Activated CD8-positive, alpha-beta memory T cell treated with anti-CD3 and anti-CD28 coated beads, Interleukin-2, amount 50 U/mL, for 4 hours (primary cell): ENCODE results near the gene PIK3CB.
"Not testable (repeated sequence)": the region's sequence is repeated elsewhere in the genome, so short reads cannot be mapped to it uniquely, and the experiment has no call there.

Source experiments
- DNase-seq: peaks from one replicate; pipeline ENCODE4 v3.0.0-alpha.2; 2020

PIK3CB gene

GRCh38 chr3:138834596-138835396 is at the start of gene PIK3CB:
Gene PIK3CB (minus strand): TSS chr3:138834928. CDS start chr3:138759343, 75,585 bp downstream.
- DNase-seq, result peak; percentile 88

DNA sequence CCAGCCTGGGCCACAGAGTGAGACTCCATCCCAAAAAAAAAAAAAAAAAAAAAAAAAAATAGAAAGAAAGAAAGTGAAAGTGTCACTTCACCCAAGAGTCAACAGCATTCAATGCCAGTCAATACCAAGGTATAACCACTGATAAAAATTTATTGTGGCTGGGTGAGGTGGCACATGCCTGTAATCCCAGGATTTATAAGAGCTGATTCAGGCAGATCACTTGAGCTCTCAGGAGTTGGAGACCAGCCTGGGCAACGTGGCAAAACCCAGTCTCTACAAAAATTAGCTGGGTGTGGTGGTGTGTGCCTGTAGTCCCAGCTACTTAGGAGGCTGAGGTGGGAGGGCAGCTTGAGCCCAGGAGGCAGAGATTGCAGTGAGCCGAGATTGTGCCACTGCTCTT is 46.5 kb upstream of the PIK3CB start:
- DNase-seq, result no peak

DNA sequence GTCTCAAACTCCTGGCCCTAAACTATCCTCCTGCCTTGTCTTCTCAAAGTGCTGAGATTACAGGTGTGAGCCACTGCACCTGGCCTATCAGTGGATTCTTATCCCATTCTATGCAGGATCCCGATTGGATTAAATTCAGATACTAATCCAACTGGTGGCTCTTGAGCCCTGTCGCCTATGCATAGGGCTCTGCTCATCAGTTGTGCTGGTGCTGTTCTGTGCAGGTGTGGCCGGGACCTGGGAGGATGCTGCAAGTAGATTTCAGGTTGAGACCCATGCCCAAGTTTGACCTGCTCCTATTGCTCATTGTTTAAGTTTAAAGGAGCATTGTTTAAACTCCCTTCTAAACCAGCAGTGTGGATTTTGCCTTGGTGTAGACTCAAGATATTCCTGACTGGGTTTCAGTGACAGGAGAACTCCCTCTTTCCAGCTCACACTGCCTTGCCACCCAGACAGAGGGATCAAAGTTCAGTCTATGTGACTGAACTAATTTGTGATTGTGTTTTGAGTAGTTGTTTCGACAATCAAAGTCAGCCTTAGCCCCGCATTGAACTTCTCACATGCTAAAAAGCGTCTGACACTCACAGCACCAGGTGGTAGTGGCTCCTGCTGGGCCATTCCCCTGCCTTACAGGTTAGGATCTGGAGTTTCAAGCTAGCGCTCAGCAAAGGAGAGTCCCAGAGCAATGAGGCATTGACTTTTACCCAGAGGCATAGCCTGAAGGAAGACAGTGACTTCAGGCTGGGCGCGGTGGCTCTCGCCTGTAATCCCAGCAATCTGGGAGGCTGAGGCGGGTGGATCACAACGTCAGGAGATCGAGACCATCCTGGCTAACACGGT is 45.0 kb upstream of the PIK3CB start:
- DNase-seq, result no peak

- no peak for DNase-seq
Observed at GRCh38 chr3:138877226-138877625, 42.5 kb upstream of the PIK3CB start.

GRCh38 chr3:138875754-138876664 is 41.3 kb upstream of the PIK3CB start:
- DNase-seq, result no peak

DNA sequence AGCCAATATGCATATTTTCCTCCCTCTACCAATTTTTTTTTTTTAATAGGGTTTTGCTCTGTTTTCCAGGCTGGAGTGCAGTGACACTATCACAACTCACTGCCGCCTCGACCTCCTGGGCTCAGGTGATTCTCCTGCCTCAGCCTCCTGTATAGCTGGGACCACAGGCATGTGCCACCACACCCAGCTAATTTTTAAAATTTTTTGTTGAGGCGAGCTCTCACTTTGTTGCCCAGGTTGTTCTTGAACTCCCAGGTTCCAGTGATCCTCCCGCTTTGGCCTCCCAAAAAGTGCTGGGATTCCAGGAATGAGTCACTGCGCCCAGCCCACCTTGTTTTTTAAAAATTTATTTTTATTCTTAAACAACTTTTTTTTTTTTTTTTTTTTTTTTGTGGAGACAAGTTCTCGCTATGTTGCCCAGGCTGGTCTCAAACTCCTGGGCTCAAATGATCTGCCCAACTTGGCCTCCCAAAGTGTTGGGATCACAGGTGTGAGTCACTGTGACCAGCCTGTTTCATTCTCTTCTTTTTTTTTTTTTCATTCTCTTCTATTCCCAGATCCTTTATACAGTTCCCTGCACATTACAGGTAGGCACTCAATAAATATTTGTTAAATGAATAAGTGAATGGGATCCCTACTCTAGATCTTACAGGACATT is 40.5 kb upstream of the PIK3CB start:
- DNase-seq, result no peak

DNA sequence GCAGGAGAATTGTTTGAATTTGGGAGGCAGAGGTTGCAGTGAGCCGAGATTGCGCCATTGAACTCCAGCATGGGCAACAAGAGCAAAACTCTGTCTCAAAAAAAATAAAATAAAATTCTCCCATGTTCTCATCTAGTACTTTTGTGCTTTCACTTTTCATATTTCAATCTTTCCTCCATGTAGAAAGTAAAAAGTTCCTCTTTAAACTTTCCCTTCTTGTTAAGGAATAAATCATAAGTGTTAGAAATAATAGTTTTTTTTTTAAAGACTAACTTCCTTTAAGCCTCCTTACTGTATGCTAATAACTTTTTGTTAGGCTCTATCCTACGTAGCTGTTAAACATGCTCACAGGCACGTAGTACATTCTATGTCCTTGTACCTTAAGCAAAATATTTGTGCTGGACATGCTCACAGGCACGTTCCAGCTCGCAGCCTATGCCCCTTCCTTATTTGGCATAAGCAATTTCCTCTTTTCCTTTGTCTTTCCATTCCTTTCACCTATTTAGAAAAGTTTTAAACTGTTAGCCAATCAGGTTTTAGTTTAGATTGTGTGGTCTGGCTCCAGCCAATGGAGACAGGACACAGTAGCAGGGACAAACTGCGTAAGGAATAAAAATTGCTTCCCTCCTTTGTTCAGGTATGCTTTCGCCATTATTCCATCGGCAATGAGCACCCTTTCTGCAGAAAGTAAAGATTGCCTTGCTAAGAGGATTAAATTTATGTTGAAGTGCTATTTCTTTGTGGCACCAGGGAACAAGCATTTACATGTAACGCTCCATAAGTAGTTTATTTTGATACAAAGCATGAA is 38.9 kb upstream of the PIK3CB start:
- no peak for DNase-seq

- DNase-seq, result no peak
Observed at GRCh38 chr3:138872632-138873031, 37.9 kb upstream of the PIK3CB start.

- no peak for DNase-seq
Observed at GRCh38 chr3:138867996-138868395, 33.3 kb upstream of the PIK3CB start.

DNA sequence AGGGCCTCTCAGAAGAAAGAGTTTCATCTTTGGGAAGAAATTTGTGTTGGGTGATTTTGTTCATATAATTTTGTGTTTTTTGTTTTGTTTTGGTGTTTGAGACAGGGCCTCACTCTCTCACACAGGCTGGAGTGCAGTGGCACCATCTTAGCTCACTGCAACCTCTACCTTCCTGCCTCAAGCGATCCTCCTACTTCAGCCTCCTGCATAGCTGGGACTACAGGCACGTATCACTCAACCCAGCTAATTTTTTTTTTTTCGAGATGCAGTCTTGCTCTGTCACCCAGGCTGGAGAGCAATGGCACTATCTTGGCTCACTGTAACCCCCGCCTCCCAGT is 29.0 kb upstream of the PIK3CB start:
- DNase-seq, result no peak

- no peak for DNase-seq
Observed at GRCh38 chr3:138862924-138863775, 28.4 kb upstream of the PIK3CB start.

- DNase-seq, result no peak
Observed at GRCh38 chr3:138862531-138862923, 27.8 kb upstream of the PIK3CB start.

GRCh38 chr3:138861798-138862197 is 27.1 kb upstream of the PIK3CB start:
- DNase-seq, result no peak

DNA sequence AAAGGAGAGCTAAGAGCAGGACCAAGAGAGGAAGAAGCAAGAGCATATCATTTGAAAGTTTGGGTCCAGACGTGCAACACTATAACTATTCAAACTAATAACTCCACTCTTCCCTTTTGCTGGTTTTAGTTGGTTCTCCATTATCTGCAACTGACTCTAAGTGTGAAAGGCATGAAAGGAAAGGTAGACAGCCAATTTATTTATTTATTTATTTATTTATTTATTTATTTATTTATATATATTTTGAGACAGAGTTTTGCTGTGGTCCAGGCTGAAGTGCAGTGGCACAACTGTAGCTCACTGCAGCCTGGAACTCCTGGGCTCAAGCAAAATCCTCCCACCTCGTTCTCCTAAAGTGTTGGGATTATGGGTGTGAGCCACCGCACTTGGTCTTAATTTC is 22.1 kb upstream of the PIK3CB start:
- no peak for DNase-seq

GRCh38 chr3:138854940-138855339 is 20.2 kb upstream of the PIK3CB start:
- no peak for DNase-seq

DNA sequence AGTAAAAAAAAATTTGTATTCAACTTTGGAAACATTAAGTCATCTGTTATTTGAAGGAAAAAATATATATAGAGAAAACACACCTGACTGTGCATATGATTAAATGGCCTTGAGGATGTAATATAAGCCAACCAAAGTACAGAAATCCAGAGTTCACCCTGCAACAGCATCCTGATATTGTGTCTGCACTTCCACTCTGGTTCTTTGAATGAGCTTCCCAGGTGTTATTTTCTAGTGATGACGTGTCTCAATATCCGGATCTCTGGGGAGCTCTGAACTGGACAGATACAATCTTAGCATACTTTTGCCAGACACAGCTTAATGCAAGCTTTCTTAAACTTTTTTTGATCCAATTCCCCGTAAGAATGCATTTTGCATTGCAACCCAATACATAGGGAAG is 19.5 kb upstream of the PIK3CB start:
- no peak for DNase-seq

DNA sequence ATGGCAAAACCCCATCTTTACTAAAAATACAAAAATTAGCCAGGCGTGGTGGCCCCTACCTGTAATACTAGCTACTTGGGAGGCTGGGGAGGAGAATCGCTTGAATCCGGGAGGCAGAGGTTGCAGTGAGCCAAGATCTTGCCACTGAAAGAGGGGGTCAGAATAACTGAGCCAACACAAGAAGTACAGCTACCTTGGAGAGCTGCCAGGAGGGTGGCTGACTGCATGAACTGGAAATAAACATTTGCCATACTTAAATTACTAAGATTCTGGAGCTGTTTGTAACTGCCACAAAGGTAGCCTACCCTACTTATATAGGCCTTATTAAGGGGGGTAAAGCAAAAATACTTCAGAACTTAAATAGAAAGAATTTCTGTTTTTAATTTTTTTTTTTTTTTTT is 15.4 kb upstream of the PIK3CB start:
- DNase-seq, result no peak

DNA sequence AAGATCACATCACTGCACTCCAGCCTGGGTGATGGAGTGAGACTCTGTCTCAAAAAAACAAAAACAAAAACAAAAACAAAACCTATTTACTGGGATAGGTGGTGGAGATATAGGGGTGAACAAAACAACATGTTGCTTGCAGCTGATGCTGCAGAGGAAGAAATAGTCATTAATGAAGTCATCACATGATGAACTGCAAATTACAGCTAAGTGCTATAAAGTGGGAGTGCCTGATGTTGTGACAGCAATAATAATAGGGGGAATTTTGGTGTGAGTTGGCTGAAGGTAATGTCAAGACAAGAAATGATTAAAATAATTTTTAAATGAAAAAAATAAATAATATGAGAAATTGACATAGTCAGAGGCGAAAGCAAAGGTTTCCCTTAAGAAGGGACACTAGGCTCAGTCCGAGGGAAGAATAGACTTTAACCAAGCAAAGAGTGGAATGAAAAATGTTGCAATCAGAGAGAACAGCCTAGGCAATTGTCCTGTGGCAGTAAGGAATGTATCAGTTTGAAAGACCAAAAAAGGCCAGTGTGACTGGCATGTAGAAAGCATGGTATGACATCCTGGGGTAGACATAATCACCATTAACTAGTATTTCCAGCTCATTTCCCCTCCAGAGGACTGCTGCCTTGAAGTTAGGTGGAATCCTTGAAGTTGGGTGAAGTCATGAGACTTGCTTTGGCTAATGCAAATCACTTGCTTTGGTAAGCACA is 14.7 kb upstream of the PIK3CB start:
- no peak for DNase-seq

DNA sequence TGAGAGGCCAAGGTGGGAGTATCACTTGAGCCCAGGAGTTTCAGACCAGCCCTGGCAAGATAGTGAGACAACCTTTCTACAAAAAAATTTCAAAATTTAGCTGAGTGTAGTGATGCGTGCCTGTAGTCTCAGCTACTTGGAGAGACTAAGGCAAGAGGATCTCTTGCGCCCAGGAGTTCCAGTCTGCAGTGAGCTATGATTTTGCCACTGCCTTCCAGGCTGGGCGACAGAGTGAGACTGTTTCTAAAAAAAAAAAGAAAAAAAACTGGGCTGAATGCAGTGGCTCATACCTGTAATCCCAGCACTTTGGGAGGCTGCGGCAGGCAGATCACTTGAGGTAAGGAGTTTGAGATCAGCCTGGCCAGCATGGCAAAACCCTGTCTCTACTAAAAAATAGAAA is 14.0 kb upstream of the PIK3CB start:
- DNase-seq, result no peak

GRCh38 chr3:138846824-138847223 is 12.1 kb upstream of the PIK3CB start:
- DNase-seq, result not testable (repeated sequence)
